ENCODE data around the gene PTPRT.

PTPRT gene

DNA sequence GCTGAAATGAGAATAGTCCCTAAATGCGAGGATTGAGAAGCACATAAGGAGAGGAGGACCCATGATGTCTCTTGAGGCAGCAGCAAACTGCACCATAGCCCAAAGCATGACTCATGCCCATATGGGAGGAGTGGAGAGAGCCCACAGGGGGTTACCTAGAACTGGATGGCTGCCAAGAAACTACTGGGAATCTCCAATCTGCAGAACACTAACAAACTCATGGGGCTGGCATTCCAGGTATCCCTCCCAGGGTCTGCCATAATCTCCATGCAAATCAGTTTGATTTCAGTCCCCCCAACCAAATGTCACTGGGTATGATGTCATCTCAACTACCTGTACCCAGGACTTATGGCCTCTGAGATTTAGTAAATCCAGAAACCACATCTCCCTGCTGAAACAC lies 410.5 kb downstream of the PTPRT start:
- TF ChIP-seq, protein P1, sequence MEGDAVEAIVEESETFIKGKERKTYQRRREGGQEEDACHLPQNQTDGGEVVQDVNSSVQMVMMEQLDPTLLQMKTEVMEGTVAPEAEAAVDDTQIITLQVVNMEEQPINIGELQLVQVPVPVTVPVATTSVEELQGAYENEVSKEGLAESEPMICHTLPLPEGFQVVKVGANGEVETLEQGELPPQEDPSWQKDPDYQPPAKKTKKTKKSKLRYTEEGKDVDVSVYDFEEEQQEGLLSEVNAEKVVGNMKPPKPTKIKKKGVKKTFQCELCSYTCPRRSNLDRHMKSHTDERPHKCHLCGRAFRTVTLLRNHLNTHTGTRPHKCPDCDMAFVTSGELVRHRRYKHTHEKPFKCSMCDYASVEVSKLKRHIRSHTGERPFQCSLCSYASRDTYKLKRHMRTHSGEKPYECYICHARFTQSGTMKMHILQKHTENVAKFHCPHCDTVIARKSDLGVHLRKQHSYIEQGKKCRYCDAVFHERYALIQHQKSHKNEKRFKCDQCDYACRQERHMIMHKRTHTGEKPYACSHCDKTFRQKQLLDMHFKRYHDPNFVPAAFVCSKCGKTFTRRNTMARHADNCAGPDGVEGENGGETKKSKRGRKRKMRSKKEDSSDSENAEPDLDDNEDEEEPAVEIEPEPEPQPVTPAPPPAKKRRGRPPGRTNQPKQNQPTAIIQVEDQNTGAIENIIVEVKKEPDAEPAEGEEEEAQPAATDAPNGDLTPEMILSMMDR (IDR thresholded peaks at IDR 0.05; ENCODE audit: borderline replicate concordance, control extremely low read depth, extremely low read depth, insufficient read depth, missing control alignments), result no peak
- no peak for DNase-seq (ENCODE audit: low spot score)

DNA sequence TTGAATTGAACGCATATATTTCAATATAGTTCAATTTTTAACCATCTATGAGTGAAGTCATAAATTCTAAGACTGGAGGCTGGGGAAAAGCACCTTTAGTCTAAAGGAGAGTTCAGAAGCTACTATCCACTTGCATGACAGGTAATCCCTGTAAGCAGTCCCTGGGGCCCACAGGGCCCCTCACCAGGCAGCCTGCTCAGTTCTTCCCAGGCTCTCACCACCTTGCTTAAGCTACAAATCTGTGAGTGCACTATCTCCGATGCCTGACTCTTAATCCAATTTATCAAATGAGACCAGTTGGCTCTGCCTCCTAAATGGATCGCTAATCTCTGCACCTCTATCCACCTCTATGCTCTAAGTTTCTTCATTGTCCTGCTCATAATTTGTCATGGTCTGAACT lies 413.8 kb downstream of the PTPRT start:
- TF ChIP-seq, protein P1 (IDR thresholded peaks at IDR 0.05; ENCODE audit: borderline replicate concordance, control extremely low read depth, extremely low read depth, insufficient read depth, missing control alignments), result no peak
- in situ Hi-C loops (cut with MboI; ENCODE audit: low sequenced_read_pairs, unreplicated experiment), result no loop called here
- no peak for DNase-seq (ENCODE audit: low spot score)

More for the DNA sequence above, 410.5 kb downstream of the PTPRT start:
- in situ Hi-C loops (cut with MboI; ENCODE audit: low sequenced_read_pairs, unreplicated experiment), result no loop called here

GRCh38 chr20:42775037-42775436 lies 414.7 kb downstream of the PTPRT start:
- in situ Hi-C loops (cut with MboI; ENCODE audit: low sequenced_read_pairs, unreplicated experiment), result no loop called here
- TF ChIP-seq, protein P1 (IDR thresholded peaks at IDR 0.05; ENCODE audit: borderline replicate concordance, control extremely low read depth, extremely low read depth, insufficient read depth, missing control alignments), result no peak
- DNase-seq (ENCODE audit: low spot score), result no peak

DNA sequence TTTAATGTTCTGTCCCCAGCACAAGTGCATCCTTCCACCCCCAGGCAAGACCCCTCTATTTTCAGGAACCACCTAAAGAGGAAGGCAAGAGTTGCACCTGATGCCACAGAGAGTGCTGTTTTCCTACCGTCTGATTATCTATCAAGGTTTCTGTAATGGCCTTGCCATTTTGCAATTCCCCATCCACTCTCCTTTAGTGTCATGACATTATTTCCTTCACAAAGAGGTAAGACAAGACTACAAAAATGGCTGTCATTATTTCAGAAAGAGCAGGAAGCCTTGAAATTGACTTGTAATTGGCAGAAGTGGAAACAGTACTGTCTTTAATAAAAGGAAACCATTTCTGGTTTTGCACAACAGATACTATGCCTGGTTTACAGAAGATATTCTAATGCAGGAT lies 426.7 kb downstream of the PTPRT start:
- in situ Hi-C loops (cut with MboI; ENCODE audit: low sequenced_read_pairs, unreplicated experiment), result no loop called here
- DNase-seq (ENCODE audit: low spot score), result no peak
- TF ChIP-seq, protein P1 (IDR thresholded peaks at IDR 0.05; ENCODE audit: borderline replicate concordance, control extremely low read depth, extremely low read depth, insufficient read depth, missing control alignments), result no peak

- in situ Hi-C loops (cut with MboI; ENCODE audit: low sequenced_read_pairs, unreplicated experiment), result no loop called here
- TF ChIP-seq, protein P1 (IDR thresholded peaks at IDR 0.05; ENCODE audit: borderline replicate concordance, control extremely low read depth, extremely low read depth, insufficient read depth, missing control alignments), result no peak
- DNase-seq (ENCODE audit: low spot score), result no peak
Measured at GRCh38 chr20:42756991-42757390, 432.7 kb downstream of the PTPRT start.

- no peak for DNase-seq (ENCODE audit: low spot score)
- in situ Hi-C loops (cut with MboI; ENCODE audit: low sequenced_read_pairs, unreplicated experiment), result no loop called here
- TF ChIP-seq, protein P1 (IDR thresholded peaks at IDR 0.05; ENCODE audit: borderline replicate concordance, control extremely low read depth, extremely low read depth, insufficient read depth, missing control alignments), result no peak
Measured at GRCh38 chr20:42754706-42755105, 435.0 kb downstream of the PTPRT start.

GRCh38 chr20:42752620-42753019 lies 437.1 kb downstream of the PTPRT start:
- in situ Hi-C loops (cut with MboI; ENCODE audit: low sequenced_read_pairs, unreplicated experiment), result no loop called here
- TF ChIP-seq, protein P1 (IDR thresholded peaks at IDR 0.05; ENCODE audit: borderline replicate concordance, control extremely low read depth, extremely low read depth, insufficient read depth, missing control alignments), result no peak
- DNase-seq (ENCODE audit: low spot score), result no peak

All from GM13976 (cell line).